Measurements from ENCODE around the gene NUTM2G.
"Not testable (repeated sequence)": the region's sequence is repeated elsewhere in the genome, so short reads cannot be mapped to it uniquely, and the experiment has no call there.

NUTM2G gene

GRCh38 chr9:96928543-96928942, at the start of gene NUTM2G:
TSS of gene NUTM2G (plus strand) at chr9:96928843. CDS start at chr9:96929025, 182 bp downstream.
- not testable (repeated sequence) for DNase-seq

DNA sequence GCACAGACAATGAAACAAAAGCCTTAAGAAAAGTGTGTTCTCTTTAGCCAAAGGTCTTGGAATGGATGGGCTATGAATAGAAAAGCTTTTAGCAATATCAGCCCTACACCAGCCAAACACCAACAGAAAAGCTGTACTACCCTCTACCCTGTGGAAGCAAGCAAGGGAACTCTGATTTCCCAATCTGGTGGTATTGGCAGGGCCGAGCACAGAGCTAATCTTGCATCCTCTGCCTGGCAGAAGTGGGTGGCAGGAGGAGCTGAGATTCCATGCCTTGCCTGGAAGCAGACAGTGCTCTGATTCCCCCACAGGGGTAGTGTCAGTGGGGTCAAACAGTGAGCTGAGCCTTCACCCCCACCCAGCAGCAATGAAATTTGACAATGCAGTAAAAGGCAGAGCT, 44.7 kb upstream of the NUTM2G start:
- no peak for DNase-seq

GRCh38 chr9:96884443-96884842, 44.2 kb upstream of the NUTM2G start:
- no peak for DNase-seq

- DNase-seq: no peak
Observed at GRCh38 chr9:96885424-96885823, 43.2 kb upstream of the NUTM2G start.

DNA sequence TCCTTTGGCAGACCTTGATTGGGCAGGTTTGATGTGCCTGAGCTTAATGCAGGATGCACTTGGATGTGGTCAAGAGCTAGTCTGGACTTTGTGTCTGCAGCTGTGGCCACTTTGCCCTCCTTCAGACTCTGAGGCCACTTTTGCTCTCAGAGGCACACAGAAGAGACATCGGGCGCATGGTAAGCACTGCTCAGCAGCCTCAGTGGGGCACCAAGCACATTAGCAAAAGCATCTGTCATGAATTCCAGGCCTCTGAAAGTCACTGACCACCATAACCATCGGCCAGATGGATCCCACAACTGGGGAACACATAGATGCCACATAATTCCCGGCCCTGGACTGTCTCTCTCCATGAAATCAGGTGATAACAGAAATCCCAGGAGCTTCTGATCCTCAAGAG, 40.1 kb upstream of the NUTM2G start:
- DNase-seq: no peak

DNA sequence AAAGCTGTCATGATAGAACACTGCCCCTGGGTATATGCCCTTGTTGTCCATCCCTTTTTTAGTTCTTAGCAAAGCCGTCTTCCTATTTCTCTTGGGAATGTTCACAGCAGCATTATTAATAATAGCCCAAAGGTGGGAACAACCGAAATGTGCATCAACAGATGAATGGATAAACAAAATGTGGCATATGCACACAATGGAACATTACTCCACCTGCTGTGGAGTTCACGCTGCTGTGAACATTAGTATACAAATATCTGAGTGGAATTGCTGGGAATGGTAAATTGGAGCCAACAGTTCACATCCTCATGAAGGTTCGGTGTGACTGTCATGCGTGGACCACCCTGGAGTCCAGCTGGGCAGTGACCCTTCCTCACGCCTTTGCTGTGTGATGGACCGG, 36.5 kb upstream of the NUTM2G start:
- DNase-seq: no peak

DNA sequence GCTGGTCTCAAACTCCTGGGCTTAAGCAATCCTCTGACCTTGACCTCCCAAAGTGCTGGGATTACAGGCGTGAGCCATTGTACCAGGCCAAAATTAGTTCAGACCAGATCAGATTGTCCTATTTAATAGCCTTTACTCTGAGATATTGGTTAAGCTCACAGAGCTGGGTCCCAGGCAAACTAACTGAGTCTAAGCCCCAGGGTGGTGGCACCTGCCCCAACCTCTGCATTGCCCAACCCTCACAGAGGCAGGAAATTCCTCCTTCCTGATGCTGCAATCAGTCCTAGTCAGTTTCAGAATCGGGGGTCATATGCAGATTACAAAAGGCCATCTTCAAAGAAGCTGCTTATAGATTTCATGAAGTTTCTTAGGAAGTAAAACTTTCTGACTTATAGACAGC, 28.6 kb upstream of the NUTM2G start:
- not testable (repeated sequence) for DNase-seq

- DNase-seq: not testable (repeated sequence)
Observed at GRCh38 chr9:96904947-96905722, 23.5 kb upstream of the NUTM2G start.

DNA sequence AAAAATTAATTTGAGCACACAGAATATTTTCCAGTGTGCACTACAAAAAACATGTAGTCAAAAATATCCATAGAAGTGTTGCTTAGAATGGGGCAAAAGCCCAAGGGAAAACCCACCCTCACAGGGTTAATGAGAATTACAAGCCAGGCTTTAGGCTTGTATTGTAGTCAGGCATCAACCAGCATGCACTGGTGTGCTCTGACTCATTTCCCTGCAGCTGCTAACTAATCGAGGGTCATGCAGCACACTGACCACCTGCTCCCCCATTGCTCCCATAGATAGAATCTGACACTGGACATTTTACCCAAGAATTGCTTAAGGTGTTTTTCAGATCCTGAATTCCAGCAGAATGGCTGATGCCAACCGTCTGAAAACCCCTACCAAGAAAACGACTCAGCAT, 20.2 kb upstream of the NUTM2G start:
- DNase-seq: not testable (repeated sequence)

DNA sequence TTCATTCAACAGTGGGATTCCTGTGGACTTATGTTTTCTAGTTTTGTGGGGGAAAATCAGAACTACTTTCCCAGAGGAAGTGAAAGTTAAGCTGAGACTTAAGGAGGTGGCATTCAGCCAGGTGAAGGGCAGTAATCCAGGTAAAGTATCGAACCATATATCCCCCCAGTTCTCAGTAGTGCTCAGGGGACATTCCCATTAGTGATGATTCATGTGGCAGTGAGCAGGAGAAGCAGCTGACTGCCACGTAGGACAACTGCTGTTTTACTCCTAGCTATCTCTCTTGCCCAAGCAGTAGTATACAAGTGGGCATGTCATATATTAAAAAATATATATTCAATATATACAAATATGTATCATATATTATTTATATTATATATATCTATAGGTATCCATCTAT, 13.1 kb upstream of the NUTM2G start:
- DNase-seq: not testable (repeated sequence)

DNA sequence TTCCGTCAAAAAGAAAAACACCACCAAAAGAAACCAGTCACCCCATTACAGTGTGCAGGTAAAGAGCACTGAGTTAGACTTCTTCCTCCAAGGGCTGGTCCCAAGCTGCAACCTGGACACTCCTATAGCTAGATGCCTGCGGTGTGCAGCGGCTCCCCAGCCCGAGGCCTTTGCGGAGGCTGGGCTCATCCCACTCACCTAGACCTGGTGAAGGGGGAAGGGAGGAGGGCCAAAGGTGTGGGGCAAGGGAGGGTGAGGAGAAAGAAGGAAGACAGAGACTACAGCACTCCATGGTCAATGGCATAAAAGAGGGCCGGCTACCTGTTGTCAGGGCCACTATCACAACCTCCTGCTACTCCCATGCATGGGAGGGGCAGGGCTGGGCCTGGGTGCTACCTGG, 12.1 kb upstream of the NUTM2G start:
- DNase-seq: not testable (repeated sequence)

GRCh38 chr9:96918550-96918949, 10.1 kb upstream of the NUTM2G start:
- not testable (repeated sequence) for DNase-seq

- not testable (repeated sequence) for DNase-seq
Observed at GRCh38 chr9:96920803-96921202, 7.8 kb upstream of the NUTM2G start.

- not testable (repeated sequence) for DNase-seq
Observed at GRCh38 chr9:96925587-96925986, 3.1 kb upstream of the NUTM2G start.

- DNase-seq: not testable (repeated sequence)
Observed at GRCh38 chr9:96931665-96932064, 3.0 kb downstream of the NUTM2G start.

DNA sequence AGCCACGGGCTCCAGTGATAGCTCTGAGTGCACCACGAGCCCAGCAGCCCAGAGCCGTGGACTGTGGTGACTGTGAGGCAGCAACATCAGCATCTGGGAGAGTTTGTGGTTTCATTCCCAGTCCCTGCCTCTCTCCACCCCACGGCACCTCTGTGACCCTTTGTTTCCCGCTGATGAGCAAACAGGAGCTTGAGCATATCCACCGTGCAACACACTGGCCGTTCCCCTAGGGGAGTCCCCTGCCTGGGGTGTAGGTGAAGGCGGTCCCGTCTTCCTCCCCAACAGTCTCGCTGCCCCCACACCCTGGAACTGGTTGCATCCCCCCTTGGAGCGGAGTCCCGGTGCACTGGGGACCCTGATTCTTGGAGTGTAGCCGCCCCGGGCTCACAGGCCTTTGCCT, 5.5 kb downstream of the NUTM2G start:
- not testable (repeated sequence) for DNase-seq

DNA sequence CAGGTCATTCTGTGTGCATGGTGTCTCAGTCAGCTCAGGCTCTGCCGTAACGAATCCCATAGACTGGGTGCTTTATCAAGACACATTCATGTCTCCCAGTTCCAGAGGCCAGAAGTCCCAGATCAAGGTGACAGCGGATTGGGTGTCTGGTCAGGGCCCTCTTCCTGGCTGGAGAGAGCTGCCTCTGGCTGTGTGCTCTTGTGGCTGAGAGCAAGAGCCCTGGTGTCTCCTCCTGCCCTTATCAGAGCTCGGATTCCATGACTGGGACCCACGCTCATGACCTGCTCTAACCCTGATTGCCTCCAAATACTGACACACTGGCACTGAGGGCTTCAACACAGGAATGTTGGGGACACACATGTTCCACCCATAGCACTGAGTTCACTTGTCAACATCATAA, 6.1 kb downstream of the NUTM2G start:
- not testable (repeated sequence) for DNase-seq

DNA sequence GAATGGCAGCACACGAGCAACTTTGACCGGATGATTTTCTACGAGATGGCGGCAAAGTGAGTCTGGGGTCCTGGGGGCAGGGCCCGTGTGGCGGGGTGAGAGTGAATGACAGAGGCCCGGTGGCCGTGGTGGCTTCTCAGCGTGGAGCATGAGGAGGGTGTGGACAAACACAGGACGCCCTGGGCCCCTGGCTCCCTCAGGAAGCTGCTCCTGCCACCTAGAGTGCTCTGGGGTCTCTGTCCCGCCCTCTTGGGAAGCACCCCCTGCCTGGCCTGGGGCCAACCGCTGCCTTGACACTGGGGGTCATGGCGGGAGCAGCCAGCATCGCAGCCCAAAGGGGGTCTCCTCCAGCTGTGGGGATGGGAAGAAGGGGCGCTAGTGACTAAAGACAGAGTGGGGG, 6.8 kb downstream of the NUTM2G start:
- DNase-seq: not testable (repeated sequence)

GRCh38 chr9:96937442-96937841, 8.8 kb downstream of the NUTM2G start:
- not testable (repeated sequence) for DNase-seq

DNA sequence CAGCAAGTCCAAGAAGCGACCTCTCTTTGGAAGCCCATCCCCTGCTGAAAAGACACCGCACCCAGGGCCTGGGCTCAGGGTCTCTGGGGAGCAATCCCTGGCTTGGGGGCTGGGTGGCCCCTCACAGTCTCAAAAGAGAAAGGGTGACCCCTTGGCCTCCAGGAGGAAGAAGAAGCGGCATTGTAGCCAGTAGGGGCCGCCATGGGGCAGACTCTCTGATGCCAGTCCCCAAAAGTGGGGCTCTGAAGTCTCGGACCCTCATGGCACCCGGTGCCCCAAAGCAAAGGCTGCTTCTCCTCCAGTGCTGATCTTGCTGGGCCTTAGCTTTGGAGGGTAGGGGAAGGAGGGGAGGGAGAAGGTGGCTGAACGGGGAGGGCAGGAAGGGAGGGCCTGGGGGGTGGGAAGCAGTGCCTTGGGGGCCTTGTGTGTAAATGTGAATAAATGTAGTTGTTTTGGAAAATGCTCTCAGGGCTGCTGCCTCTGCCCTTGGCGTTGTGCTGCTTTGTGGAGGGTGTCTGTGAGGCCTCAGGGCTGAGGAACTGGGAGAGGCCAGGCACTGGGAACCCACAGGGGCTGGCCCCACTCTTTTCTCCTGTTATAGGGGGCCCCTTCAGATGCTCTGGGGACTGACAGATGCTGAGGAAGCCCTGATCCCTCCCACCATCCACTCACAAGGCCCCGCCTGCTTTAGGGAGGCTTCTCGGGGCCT, 10.5 kb downstream of the NUTM2G start:
- DNase-seq: not testable (repeated sequence)

- not testable (repeated sequence) for DNase-seq
Observed at GRCh38 chr9:96940982-96941381, 12.3 kb downstream of the NUTM2G start.

- not testable (repeated sequence) for DNase-seq
Observed at GRCh38 chr9:96941628-96942027, 13.0 kb downstream of the NUTM2G start.

DNA sequence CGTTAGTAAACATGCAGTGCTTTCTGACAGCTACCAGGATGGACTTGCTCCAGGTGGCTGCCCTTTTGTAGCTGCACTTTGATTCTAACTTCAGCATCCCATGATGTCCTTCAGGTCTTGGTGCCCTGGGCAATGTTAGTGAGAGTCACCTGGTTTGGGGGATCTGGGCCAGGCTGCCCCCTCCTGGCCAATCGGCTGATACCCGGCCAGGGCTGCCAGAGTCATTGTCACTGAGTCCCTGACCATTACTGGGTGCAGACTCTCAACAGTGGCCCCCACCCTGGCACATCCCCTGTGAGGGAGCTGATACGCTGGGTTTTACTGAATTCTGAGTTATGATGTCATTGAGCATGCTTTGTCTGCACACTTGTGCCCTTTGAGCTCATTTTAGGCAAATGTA, 13.5 kb downstream of the NUTM2G start:
- not testable (repeated sequence) for DNase-seq

GRCh38 chr9:96949346-96949745, 20.7 kb downstream of the NUTM2G start:
- not testable (repeated sequence) for DNase-seq
